B cell (primary cell): ENCODE results near the gene SLC1A2. TPM values are rescaled to one million over a fixed set of nuclear protein-coding genes. Genes with fewer than 3 reads are reported as not detected.

Experiments used
- ATAC-seq: fragments of 200-7000 bp; cut with Tn5 transposase; one replicate; pipeline ENCODE4 v1.10.0; 2021; ENCODE audit warnings: low read depth, mild to moderate bottlenecking, moderate number of reproducible peaks, moderate library complexity
- CTCF ChIA-PET: fragments of 350-600 bp; sonication (Branson Sonifier 250); formaldehyde crosslinking; loops from one replicate; lab custom pipeline; 2021; ENCODE audit warnings: antibody characterized with exemption, inconsistent platforms; lab: Charles Lee
- POLR2A ChIA-PET: fragments of 350-600 bp; sonication (Branson Sonifier 250); formaldehyde crosslinking; loops from one replicate; lab custom pipeline; 2021; ENCODE audit warnings: antibody characterized with exemption; lab: Charles Lee
- DNase-seq: peaks from one replicate; pipeline ENCODE4 v3.0.0; 2013
- H2AFZ ChIP-seq: 2 replicates; pipeline ENCODE4 v1.6.1; 2012; ENCODE audit warnings: mild to moderate bottlenecking, low read depth, low read length; ENCODE audit not compliant: insufficient read depth, poor library complexity, severe bottlenecking
- H3K27ac ChIP-seq, 2 donors: 1 replicate in 1 of 2; 2 replicates in 1 of 2; pipeline ENCODE4 v1.5.1; 2012 to 2013; ENCODE audit warnings: low read length in 2 of 2, mild to moderate bottlenecking in 2 of 2, moderate library complexity in 1 of 2
- H3K27me3 ChIP-seq, 4 experiments: fragments of 200-600 bp in 1 of 4; sonication (generic) in 1 of 4; replicated peaks in 1 of 4; 1 replicate in 2 of 4; 2 replicates in 2 of 4; pipeline versions ENCODE4 v1.6.1 to v1.7.0; 2013 to 2016; ENCODE audit warnings: low read length in 3 of 4, mild to moderate bottlenecking in 2 of 4, mixed read lengths in 1 of 4, moderate library complexity in 1 of 4; ENCODE audit not compliant: insufficient read depth in 4 of 4, control insufficient read depth in 3 of 4; ENCODE audit errors: control extremely low read depth in 1 of 4
- H3K36me3 ChIP-seq, 2 experiments: replicated peaks in 1 of 2; 1 replicate in 1 of 2; 2 replicates in 1 of 2; pipeline versions ENCODE4 v1.6.1 to v1.7.1; 2013; ENCODE audit warnings: low read length in 1 of 2; ENCODE audit not compliant: insufficient read depth in 2 of 2, control insufficient read depth in 1 of 2; ENCODE audit errors: control extremely low read depth in 1 of 2, extremely low read depth in 1 of 2
- H3K4me1 ChIP-seq, 2 donors: fragments of 200-600 bp in 1 of 2; sonication (generic) in 1 of 2; 1 replicate in 1 of 2; 2 replicates in 1 of 2; pipeline versions ENCODE4 v1.5.1 to v1.6.1; 2013 to 2017; ENCODE audit warnings: low read length in 2 of 2; ENCODE audit not compliant: control insufficient read depth in 2 of 2, insufficient read depth in 2 of 2
- H3K4me2 ChIP-seq: replicated peaks from 2 replicates; pipeline ENCODE3; 2012; ENCODE audit warnings: mild to moderate bottlenecking, low read depth, low read length; ENCODE audit not compliant: poor library complexity, severe bottlenecking
- H3K4me3 ChIP-seq, 5 experiments: fragments of 200-600 bp in 1 of 5; sonication (generic) in 1 of 5; 1 replicate in 3 of 5; 2 replicates in 2 of 5; pipeline versions ENCODE4 v1.5.1 to v1.7.0; 2011 to 2016; ENCODE audit warnings: low read length in 4 of 5, mild to moderate bottlenecking in 4 of 5, low read depth in 2 of 5, control low read depth in 1 of 5, moderate library complexity in 1 of 5; ENCODE audit not compliant: insufficient read depth in 1 of 5; ENCODE audit errors: control extremely low read depth in 1 of 5, extremely low read depth in 1 of 5
- H3K79me2 ChIP-seq: fragments of 200-600 bp; sonication (generic); one replicate; pipeline ENCODE4 v1.6.0; 2016; ENCODE audit warnings: low read length; ENCODE audit not compliant: control insufficient read depth, insufficient read depth
- H3K9ac ChIP-seq: fragments of 200-600 bp; sonication (generic); 2 replicates; pipeline ENCODE4 v1.6.1; 2017; ENCODE audit warnings: mild to moderate bottlenecking, low read length, moderate library complexity
- H3K9me3 ChIP-seq, 3 donors: one replicate each; pipeline versions ENCODE4 v1.6.1 to v1.7.1; 2013; ENCODE audit warnings: low read length in 2 of 3; ENCODE audit not compliant: control insufficient read depth in 2 of 3, insufficient read depth in 1 of 3; ENCODE audit errors: control extremely low read depth in 1 of 3
- H4K20me1 ChIP-seq: 2 replicates; pipeline ENCODE4 v1.6.0; 2012; ENCODE audit warnings: mild to moderate bottlenecking, low read length; ENCODE audit not compliant: insufficient read depth, control insufficient read depth, poor library complexity, severe bottlenecking
- H3K27ac Mint-ChIP-seq: one replicate; pipeline ENCODE4 v1.8.0; 2021; ENCODE audit warnings: mixed read lengths
- H3K27me3 Mint-ChIP-seq: one replicate; pipeline ENCODE4 v1.8.0; 2021; ENCODE audit warnings: mixed read lengths
- H3K4me1 Mint-ChIP-seq: one replicate; pipeline ENCODE4 v1.8.0; 2021; ENCODE audit warnings: mixed read lengths
- H3K4me3 Mint-ChIP-seq: one replicate; pipeline ENCODE4 v1.8.0; 2021; ENCODE audit warnings: mixed read lengths
- H3K9me3 Mint-ChIP-seq: one replicate; pipeline ENCODE4 v1.8.0; 2022; ENCODE audit warnings: mixed read lengths; ENCODE audit not compliant: insufficient read depth
- EZH2 ChIP-seq: IDR thresholded peaks from 2 replicates; pipeline ENCODE4 v1.6.1; 2012; ENCODE audit warnings: borderline replicate concordance, low read depth, mild to moderate bottlenecking, moderate library complexity, low read length; ENCODE audit not compliant: insufficient read depth, poor library complexity, severe bottlenecking
- WGBS: methylation state at CpG from one replicate; pipeline ENCODE4 v1.1.5; 2013; ENCODE audit warnings: missing lambda C conversion rate; ENCODE audit not compliant: insufficient coverage; 5-methylcytosine and 5-hydroxymethylcytosine counted together
- intact Hi-C: fragments of 100-400 bp; cut with micrococcal nuclease; formaldehyde crosslinking; loops from one replicate; pipeline ENCODE4 v1.10.0; 2022
- polyA plus RNA-seq: library from polyadenylated mRNA; depleted of rRNA; stranded (reverse); fragments of >200 nt; gene quantifications from 2 replicates; pipeline ENCODE4 v1.2.3, GENCODE V29; 2012
- total RNA-seq, 2 donors: library from RNA; stranded (reverse); fragments of 120-200 nt in 1 of 2; gene quantifications; 1 replicate in 1 of 2; 2 replicates in 1 of 2; pipeline versions ENCODE4 v1.2.3 to v1.2.4, GENCODE V29; 2013 to 2022
- TF ChIP-seq, protein P1 (sequence below): fragments of 200-600 bp; IDR thresholded peaks from one replicate; pipeline ENCODE4 v1.8.0; 2022; ENCODE audit warnings: antibody characterized with exemption, mild to moderate bottlenecking

SLC1A2 gene
- total and polyA plus RNA-seq, 2 donors (not counting 1 experiment from before 2014, with no cell fraction given), result not detected

DNA sequence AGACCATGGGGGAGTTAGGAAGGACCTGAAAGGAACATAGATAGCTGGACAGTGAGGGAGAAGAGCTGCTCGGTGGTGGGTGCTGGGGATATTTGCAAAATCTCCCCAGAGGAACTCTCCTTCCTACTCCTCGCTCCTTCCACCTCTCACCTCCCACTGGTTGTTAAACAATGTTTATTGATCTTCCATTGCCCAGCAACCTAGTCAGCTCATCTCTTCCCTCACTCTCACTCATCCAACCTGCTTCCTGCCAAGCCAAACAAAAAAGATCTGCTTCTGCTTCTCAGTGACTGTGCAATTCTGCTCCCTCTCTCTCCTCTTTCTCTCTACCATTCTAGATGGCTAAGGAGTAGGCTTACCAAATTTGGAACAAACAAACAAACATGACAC, 115.0 kb downstream of the SLC1A2 start:
- 71% methylated on average over 1 of the region's 2 CpGs for WGBS
- H4K20me1 ChIP-seq, result no peaks in the 10 kb centered on the region
- no peak overlapping the region for H3K4me3 Mint-ChIP-seq
- H3K36me3 ChIP-seq, result no peaks in the 10 kb centered on the region
- H3K27ac ChIP-seq, result no peak overlapping the region
- DNase-seq (no peak), ATAC-seq (no peak)
- no peaks in the 10 kb centered on the region for H3K9me3 Mint-ChIP-seq
- no peak overlapping the region for H3K4me2 ChIP-seq
- no peaks in the 10 kb centered on the region for H3K79me2 ChIP-seq
- H3K27me3 Mint-ChIP-seq, result no peaks in the 10 kb centered on the region
- CTCF ChIA-PET, result interaction anchor here (0.9 to 4.1 kb wide), 8 partner anchors 14 to 718 kb away, joined by 3 to 30 read pairs (median 8); no protein-coding TSS in a partner anchor
- no peaks in the 10 kb centered on the region for H3K27me3 ChIP-seq
- H3K4me1 Mint-ChIP-seq, result peaks cover 7% of the 10 kb centered on the region
- no peak overlapping the region for H3K4me3 ChIP-seq
- intact Hi-C loops, result loop anchor here (2.0 to 10.0 kb wide), 2 partner anchors 310 to 378 kb away; no protein-coding TSS in a partner anchor
- no peak overlapping the region for H3K9ac ChIP-seq
- H2AFZ ChIP-seq, result no peak overlapping the region
- POLR2A ChIA-PET, result no interaction called here
- peaks cover 6 to 9% of the 10 kb centered on the region in 2 donors for H3K4me1 ChIP-seq
- H3K27ac Mint-ChIP-seq, result no peak overlapping the region
- no peaks in the 10 kb centered on the region for H3K9me3 ChIP-seq
- TF ChIP-seq EZH2, result no peak
- TF ChIP-seq, protein P1, sequence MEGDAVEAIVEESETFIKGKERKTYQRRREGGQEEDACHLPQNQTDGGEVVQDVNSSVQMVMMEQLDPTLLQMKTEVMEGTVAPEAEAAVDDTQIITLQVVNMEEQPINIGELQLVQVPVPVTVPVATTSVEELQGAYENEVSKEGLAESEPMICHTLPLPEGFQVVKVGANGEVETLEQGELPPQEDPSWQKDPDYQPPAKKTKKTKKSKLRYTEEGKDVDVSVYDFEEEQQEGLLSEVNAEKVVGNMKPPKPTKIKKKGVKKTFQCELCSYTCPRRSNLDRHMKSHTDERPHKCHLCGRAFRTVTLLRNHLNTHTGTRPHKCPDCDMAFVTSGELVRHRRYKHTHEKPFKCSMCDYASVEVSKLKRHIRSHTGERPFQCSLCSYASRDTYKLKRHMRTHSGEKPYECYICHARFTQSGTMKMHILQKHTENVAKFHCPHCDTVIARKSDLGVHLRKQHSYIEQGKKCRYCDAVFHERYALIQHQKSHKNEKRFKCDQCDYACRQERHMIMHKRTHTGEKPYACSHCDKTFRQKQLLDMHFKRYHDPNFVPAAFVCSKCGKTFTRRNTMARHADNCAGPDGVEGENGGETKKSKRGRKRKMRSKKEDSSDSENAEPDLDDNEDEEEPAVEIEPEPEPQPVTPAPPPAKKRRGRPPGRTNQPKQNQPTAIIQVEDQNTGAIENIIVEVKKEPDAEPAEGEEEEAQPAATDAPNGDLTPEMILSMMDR, result no peak

DNA sequence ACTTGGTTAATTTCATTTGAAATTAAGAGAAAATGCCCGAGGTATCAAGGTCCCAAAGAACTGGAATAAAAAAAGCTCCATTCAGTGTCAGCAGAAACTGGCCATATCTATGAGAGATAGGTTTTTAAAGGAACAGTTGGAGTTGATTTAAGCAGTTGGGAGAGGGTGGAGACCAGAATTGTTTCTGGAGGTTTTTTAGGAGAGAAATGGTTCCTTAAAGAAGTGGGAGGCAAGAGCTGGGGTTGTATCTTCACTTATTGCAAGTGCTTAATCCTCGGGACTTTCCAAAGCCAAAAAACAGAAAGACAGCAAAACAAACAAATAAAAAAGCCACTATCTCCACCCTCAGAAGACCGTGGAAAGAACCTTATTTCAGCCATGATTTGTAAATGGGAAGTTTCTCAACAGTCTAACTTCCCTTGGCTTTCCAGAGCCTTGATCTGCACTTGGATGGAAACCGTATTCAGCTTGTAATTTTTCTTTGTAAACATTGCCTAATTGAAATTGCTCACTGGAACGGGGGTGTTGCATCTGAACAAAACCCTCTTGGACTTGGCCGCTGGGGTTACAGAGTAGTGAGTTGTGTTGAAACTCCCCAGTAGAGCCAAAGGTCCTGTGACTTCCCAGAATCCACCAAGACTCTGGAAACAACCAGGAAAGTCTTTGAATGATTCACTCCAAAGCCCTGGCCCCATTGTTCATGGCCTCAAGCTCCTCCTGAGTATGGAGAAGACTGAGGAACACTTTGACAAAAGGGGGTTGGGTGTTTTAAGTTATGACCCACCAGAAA, 115.6 kb downstream of the SLC1A2 start:
- intact Hi-C loops, result loop anchor here (2.0 to 10.0 kb wide), 2 partner anchors 309 to 377 kb away; no protein-coding TSS in a partner anchor
- ChIA-PET POLR2A (no interaction called here), CTCF (interaction anchor here (0.9 to 4.1 kb wide), 6 partner anchors 31 to 718 kb away, joined by 3 to 30 read pairs (median 8); no protein-coding TSS in a partner anchor)
- DNase-seq (no peak), ATAC-seq (no peak)
- Mint-ChIP-seq H3K4me1 (peaks cover 7% of the 10 kb centered on the region), H3K27me3 (no peaks in the 10 kb centered on the region), H3K9me3 (no peaks in the 10 kb centered on the region), H3K27ac (no peak overlapping the region), H3K4me3 (no peak overlapping the region)
- WGBS, result 61% methylated on average over 2 of the region's 6 CpGs
- peaks cover 6 to 9% of the 10 kb centered on the region in 2 donors for H3K4me1 ChIP-seq
- no peaks in the 10 kb centered on the region for H3K9me3 ChIP-seq
- H3K36me3 ChIP-seq, result no peaks in the 10 kb centered on the region
- no peak for TF ChIP-seq EZH2
- TF ChIP-seq, protein P1, result no peak
- no peaks in the 10 kb centered on the region for H4K20me1 ChIP-seq
- no peak overlapping the region for H3K27ac ChIP-seq
- no peak overlapping the region for H3K9ac ChIP-seq
- H3K27me3 ChIP-seq, result no peaks in the 10 kb centered on the region
- H3K79me2 ChIP-seq, result no peaks in the 10 kb centered on the region
- no peak overlapping the region for H2AFZ ChIP-seq
- no peak overlapping the region for H3K4me2 ChIP-seq
- no peak overlapping the region for H3K4me3 ChIP-seq
